Tibial nerve (tissue), 4 donors: ENCODE data around the gene GASK1A. TPM values are rescaled to one million over a fixed set of nuclear protein-coding genes. Genes with fewer than 3 reads are reported as not detected.

Experiments
- DNase-seq, 2 donors: peaks; one replicate each; pipeline ENCODE4 v3.0.0-alpha.2; 2019; ENCODE audit warnings: low spot score in 2 of 2
- H3K27ac ChIP-seq, 4 donors: fragments of 200-600 bp; sonication (generic) in 3 of 4; one replicate each; pipeline ENCODE4 v1.5.1; 2017 to 2019; ENCODE audit warnings: mild to moderate bottlenecking in 1 of 4
- H3K27me3 ChIP-seq, 2 donors: fragments of 200-600 bp; sonication (generic) in 1 of 2; one replicate each; pipeline versions ENCODE4 v1.5.1 to v1.6.0; 2017 to 2019
- H3K36me3 ChIP-seq, 3 donors: fragments of 200-600 bp; sonication (generic); one replicate each; pipeline ENCODE4 v1.5.1; 2018 to 2019
- H3K4me1 ChIP-seq, 4 donors: fragments of 200-600 bp; sonication (generic) in 3 of 4; one replicate each; pipeline ENCODE4 v1.5.1; 2017 to 2019
- H3K4me3 ChIP-seq, 4 donors: fragments of 200-600 bp; sonication (generic) in 3 of 4; one replicate each; pipeline ENCODE4 v1.5.1; 2017 to 2019; ENCODE audit warnings: mild to moderate bottlenecking in 1 of 4, moderate library complexity in 1 of 4
- H3K9me3 ChIP-seq, 4 donors: fragments of 200-600 bp; sonication (generic) in 3 of 4; one replicate each; pipeline ENCODE4 v1.5.1; 2017 to 2019
- CTCF ChIP-seq, 5 experiments: fragments of 200-600 bp in 3 of 5; fragments of 450-650 bp in 2 of 5; sonication (generic) in 3 of 5; IDR thresholded peaks; one replicate each; pipeline ENCODE4 v1.5.1; 2016 to 2019; ENCODE audit warnings: antibody characterized with exemption in 5 of 5, mild to moderate bottlenecking in 3 of 5, moderate library complexity in 2 of 5
- EP300 ChIP-seq, 2 donors: sonication (generic); formaldehyde crosslinking; IDR thresholded peaks; one replicate each; pipeline ENCODE4 v1.6.1; 2017; ENCODE audit warnings: antibody characterized with exemption in 2 of 2, mild to moderate bottlenecking in 1 of 2
- POLR2A ChIP-seq, 2 donors: fragments of 450-650 bp; IDR thresholded peaks; one replicate each; pipeline ENCODE4 v1.6.1; 2017; ENCODE audit warnings: antibody characterized with exemption in 2 of 2, mild to moderate bottlenecking in 2 of 2, moderate library complexity in 2 of 2
- WGBS, 2 donors: methylation state at CpG; one replicate each; pipeline ENCODE4 v1.1.5; 2018; 5-methylcytosine and 5-hydroxymethylcytosine counted together
- total RNA-seq, 4 donors: library from RNA; depleted of rRNA; stranded (reverse); fragments of >200 nt; gene quantifications; one replicate each; pipeline ENCODE4 v1.1.0, GENCODE V29; 2016

The GASK1A gene
- 10 to 100 TPM; 43.0 to 70.6 (median 49.5) TPM for total RNA-seq

DNA sequence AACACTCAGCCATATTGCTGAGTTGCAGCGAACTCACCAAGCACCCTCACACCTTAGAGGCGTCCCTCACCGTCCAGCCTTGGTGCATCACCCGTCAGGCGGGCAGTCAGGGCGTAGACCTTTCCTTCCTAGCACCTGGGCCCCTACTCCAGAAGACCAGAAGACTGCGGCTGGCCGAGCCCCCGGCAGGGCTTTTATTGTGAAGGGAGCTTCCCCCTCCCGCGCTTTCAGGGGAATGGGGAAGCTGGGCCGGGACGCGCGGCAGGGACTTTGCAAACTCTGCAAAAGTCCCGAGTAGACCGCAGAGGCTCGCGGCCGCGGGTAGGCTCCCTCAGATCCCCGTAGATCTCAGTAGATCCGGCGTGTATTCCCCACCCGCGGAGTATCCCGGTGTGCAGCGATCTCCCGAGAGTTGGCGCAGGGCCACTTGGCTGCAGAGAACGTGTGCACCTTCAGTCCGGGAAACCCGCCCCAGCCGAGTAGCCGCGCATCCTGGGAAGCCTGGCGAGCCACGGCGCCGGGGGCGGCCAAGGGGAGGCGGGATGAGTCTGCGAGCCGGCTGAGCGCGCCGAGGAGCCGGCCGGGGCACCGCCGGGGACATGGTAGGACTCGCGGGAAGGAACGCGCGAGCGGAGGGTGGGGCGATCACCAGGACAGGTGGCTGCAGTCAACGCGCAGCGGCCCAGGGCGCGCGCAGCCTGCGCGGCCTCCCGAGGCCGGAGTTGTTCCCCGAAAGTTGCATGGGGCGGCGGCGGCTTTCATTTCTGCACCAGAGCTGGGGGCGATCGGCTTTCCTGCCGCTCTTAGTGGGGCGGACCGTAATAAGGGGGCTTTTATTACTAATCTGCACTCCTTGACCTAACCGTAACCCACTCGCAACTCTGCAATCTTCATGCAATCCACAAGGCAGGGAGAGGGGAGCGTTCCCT, at the start of gene GASK1A:
Gene GASK1A, plus strand, starts transcription at position 268 of the 929 bp plus-strand sequence. Its CDS starts 332 bp downstream, at position 600.
- DNase-seq, result peak in 1 of 2 donors; percentile 40

GRCh38 chr3:42934111-42934510, 45.0 kb upstream of the GASK1A start:
- Histone ChIP-seq H3K36me3 (peaks cover 0 to 7% (median 0%) of the 10 kb centered on the region in 3 donors), H3K4me3 (no peak overlapping the region), H3K27me3 (no peaks in the 10 kb centered on the region), H3K27ac (no peak overlapping the region), H3K9me3 (peaks cover 0 to 3% (median 0%) of the 10 kb centered on the region in 4 donors), H3K4me1 (no peaks in the 10 kb centered on the region)
- 91 to 92% methylated on average over 5 of the region's 5 CpGs for WGBS, 2 donors
- no peak for DNase-seq
- TF ChIP-seq POLR2A (IDR thresholded peaks at IDR 0.05) (no peak), CTCF (IDR thresholded peaks at IDR 0.05) (no peak), EP300 (IDR thresholded peaks at IDR 0.05) (no peak)

More for the DNA sequence above, at the start of gene GASK1A:
- peak in 1 of 2 donors; percentile 31 for TF ChIP-seq POLR2A (IDR thresholded peaks at IDR 0.05)
- no peak for TF ChIP-seq CTCF (IDR thresholded peaks at IDR 0.05)
- peak in 1 of 2 donors; percentile 69 for TF ChIP-seq EP300 (IDR thresholded peaks at IDR 0.05)
- Histone ChIP-seq H3K4me3 (peak within 1 kb of the TSS; percentile 46 to 81 (median 68)), H3K27ac (peak within 1 kb of the TSS; percentile 12 to 81 (median 58)), H3K9me3 (peaks cover 0 to 13% (median 0%) of the 10 kb centered on the region in 4 donors), H3K27me3 (no peaks in the 10 kb centered on the region), H3K4me1 (peaks cover 0 to 20% (median 2%) of the 10 kb centered on the region in 4 donors), H3K36me3 (no peaks in the 10 kb centered on the region)
- WGBS, 2 donors, result 2 to 3% methylated on average over 36 to 47 of the region's 80 CpGs

DNA sequence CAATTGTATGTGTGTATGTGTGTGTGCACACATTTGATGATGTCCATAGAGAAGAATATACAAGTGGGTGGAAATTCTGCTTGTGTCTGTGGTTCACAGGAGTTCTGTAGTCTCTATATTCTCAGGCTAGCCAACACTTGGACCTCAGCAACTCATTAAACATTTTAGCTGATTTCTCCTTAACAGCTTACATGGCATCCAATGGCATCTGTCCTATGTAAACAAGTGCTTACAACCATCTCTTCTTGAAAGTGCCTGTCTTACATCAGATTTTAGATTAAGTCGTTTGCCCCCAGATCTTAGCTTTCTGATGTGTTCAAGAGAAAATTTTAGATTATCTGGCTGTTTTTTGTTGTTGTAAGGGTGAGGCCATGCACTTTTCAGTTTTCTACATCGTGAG, 44.2 kb upstream of the GASK1A start:
- Histone ChIP-seq H3K27me3 (no peaks in the 10 kb centered on the region), H3K36me3 (peaks cover 0 to 13% (median 0%) of the 10 kb centered on the region in 3 donors), H3K4me3 (no peak overlapping the region), H3K4me1 (no peaks in the 10 kb centered on the region), H3K27ac (no peak overlapping the region), H3K9me3 (peaks cover 0 to 3% (median 0%) of the 10 kb centered on the region in 4 donors)
- TF ChIP-seq CTCF (IDR thresholded peaks at IDR 0.05) (no peak), POLR2A (IDR thresholded peaks at IDR 0.05) (no peak), EP300 (IDR thresholded peaks at IDR 0.05) (no peak)
- DNase-seq, result no peak
- WGBS, 2 donors, result 75 to 79% methylated on average over 2 of the region's 2 CpGs

DNA sequence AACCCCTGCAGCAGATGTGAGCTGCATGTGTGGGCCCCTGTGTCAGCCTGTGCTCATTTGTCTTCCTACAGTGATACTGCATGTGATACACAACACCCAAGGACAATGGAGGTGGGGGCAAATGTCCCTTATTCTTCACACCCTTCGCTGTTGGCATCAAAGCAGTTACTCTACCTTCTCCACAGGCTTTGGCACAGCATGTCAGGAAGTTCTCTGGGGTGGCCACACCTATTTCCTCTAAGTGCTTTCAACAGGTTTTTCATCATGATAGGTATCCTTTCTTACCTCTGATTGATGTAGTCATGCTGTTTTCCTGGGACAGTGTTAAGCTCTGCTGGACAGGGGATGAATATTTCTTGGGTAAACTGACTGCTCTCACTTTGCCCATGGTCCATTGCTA, 43.6 kb upstream of the GASK1A start:
- TF ChIP-seq CTCF (IDR thresholded peaks at IDR 0.05), result no peak
- no peak for TF ChIP-seq POLR2A (IDR thresholded peaks at IDR 0.05)
- TF ChIP-seq EP300 (IDR thresholded peaks at IDR 0.05), result no peak
- DNase-seq, result no peak
- peaks cover 0 to 13% (median 0%) of the 10 kb centered on the region in 3 donors for H3K36me3 ChIP-seq
- H3K4me3 ChIP-seq, result peak overlapping the region in 1 of 4 donors; percentile 42
- WGBS, 2 donors, result 94 to 100% methylated on average over 1 of the region's 1 CpG
- H3K9me3 ChIP-seq, result peaks cover 0 to 3% (median 0%) of the 10 kb centered on the region in 4 donors
- no peaks in the 10 kb centered on the region for H3K27me3 ChIP-seq
- no peaks in the 10 kb centered on the region for H3K4me1 ChIP-seq
- no peak overlapping the region for H3K27ac ChIP-seq
